HUES6 (cell line): ENCODE data around the gene ZNF581.

Source experiments
- H3K27ac ChIP-seq: 2 replicates; pipeline ENCODE4 v1.7.0; 2013; ENCODE audit warnings: low read depth, mild to moderate bottlenecking, low read length, inconsistent platforms
- H3K27me3 ChIP-seq: 2 replicates; pipeline ENCODE4 v1.6.1; 2013; ENCODE audit warnings: low read length; ENCODE audit not compliant: control insufficient read depth, insufficient read depth
- H3K36me3 ChIP-seq: 2 replicates; pipeline ENCODE4 v1.6.1; 2013; ENCODE audit warnings: low read length; ENCODE audit not compliant: control insufficient read depth, insufficient read depth
- H3K4me1 ChIP-seq: 2 replicates; pipeline ENCODE4 v1.6.1; 2013; ENCODE audit warnings: low read length; ENCODE audit not compliant: control insufficient read depth, insufficient read depth
- H3K4me3 ChIP-seq: 2 replicates; pipeline ENCODE4 v1.5.1; 2013; ENCODE audit warnings: low read depth, low read length
- H3K9ac ChIP-seq: one replicate; pipeline ENCODE4 v1.6.1; 2013; ENCODE audit warnings: mild to moderate bottlenecking, low read length
- H3K9me3 ChIP-seq: 2 replicates; pipeline ENCODE4 v1.6.1; 2013; ENCODE audit warnings: low read depth, low read length; ENCODE audit not compliant: control insufficient read depth, insufficient read depth

Gene ZNF581

GRCh38 chr19:55635334-55635717 is 8.1 kb upstream of the ZNF581 start:
- Histone ChIP-seq H3K9me3 (no peaks in the 10 kb centered on the region), H3K4me3 (peak overlapping the region; percentile 95), H3K4me1 (peaks cover 11% of the 10 kb centered on the region), H3K9ac (peak overlapping the region; percentile 93), H3K27ac (peak overlapping the region; percentile 54; the same call in 1 of the 2 replicates), H3K36me3 (no peaks in the 10 kb centered on the region), H3K27me3 (no peaks in the 10 kb centered on the region)

- no peak overlapping the region for H3K27ac ChIP-seq
These were observed 7.5 kb upstream of the ZNF581 start for GRCh38 chr19:55635856-55636440.

GRCh38 chr19:55636723-55637122 is 6.7 kb upstream of the ZNF581 start:
- H3K9ac ChIP-seq, result no peak overlapping the region
- H3K9me3 ChIP-seq, result no peaks in the 10 kb centered on the region
- H3K27me3 ChIP-seq, result no peaks in the 10 kb centered on the region
- no peak overlapping the region for H3K27ac ChIP-seq
- H3K4me3 ChIP-seq, result peak overlapping the region; percentile 12; the same call in 1 of the 2 replicates
- no peaks in the 10 kb centered on the region for H3K36me3 ChIP-seq
- peaks cover 15% of the 10 kb centered on the region for H3K4me1 ChIP-seq

More at GRCh38 chr19:55635856-55636440, 7.5 kb upstream of the ZNF581 start:
- H3K36me3 ChIP-seq, result no peaks in the 10 kb centered on the region
- peak overlapping the region; percentile 93 for H3K9ac ChIP-seq
- H3K4me3 ChIP-seq, result peak overlapping the region; percentile 95
- H3K27me3 ChIP-seq, result no peaks in the 10 kb centered on the region
- H3K4me1 ChIP-seq, result peaks cover 15% of the 10 kb centered on the region
- H3K9me3 ChIP-seq, result no peaks in the 10 kb centered on the region

- Histone ChIP-seq H3K4me3 (no peak overlapping the region), H3K27me3 (no peaks in the 10 kb centered on the region), H3K36me3 (no peaks in the 10 kb centered on the region), H3K27ac (no peak overlapping the region), H3K9ac (no peak overlapping the region), H3K9me3 (no peaks in the 10 kb centered on the region), H3K4me1 (peaks cover 15% of the 10 kb centered on the region)
These were observed 5.9 kb upstream of the ZNF581 start for GRCh38 chr19:55637534-55637933.

- Histone ChIP-seq H3K4me1 (peaks cover 19% of the 10 kb centered on the region), H3K36me3 (no peaks in the 10 kb centered on the region), H3K4me3 (no peak overlapping the region), H3K9ac (no peak overlapping the region), H3K27me3 (no peaks in the 10 kb centered on the region), H3K9me3 (no peaks in the 10 kb centered on the region), H3K27ac (no peak overlapping the region)
These were observed 4.5 kb upstream of the ZNF581 start for GRCh38 chr19:55638864-55639359.

GRCh38 chr19:55640043-55640576 is 3.3 kb upstream of the ZNF581 start:
- H3K4me1 ChIP-seq, result peaks cover 19% of the 10 kb centered on the region
- peak overlapping the region; percentile 67 for H3K9ac ChIP-seq

GRCh38 chr19:55640577-55641425 is 2.6 kb upstream of the ZNF581 start, which contains the start of gene ZNF580:
Gene ZNF580 (plus strand): TSS chr19:55641002. CDS start chr19:55642509, 1,507 bp downstream.
- H3K27me3 ChIP-seq, result no peaks in the 10 kb centered on the region
- H3K9ac ChIP-seq, result peak within 1 kb of the TSS; percentile 89
- H3K36me3 ChIP-seq, result peaks cover 15% of the 10 kb centered on the region
- H3K27ac ChIP-seq, result peak within 1 kb of the TSS; percentile 72; the same call in 1 of the 2 replicates
- H3K9me3 ChIP-seq, result no peaks in the 10 kb centered on the region
- H3K4me3 ChIP-seq, result peak within 1 kb of the TSS; percentile 91
- peaks cover 15% of the 10 kb centered on the region for H3K4me1 ChIP-seq

More at GRCh38 chr19:55640043-55640576, 3.3 kb upstream of the ZNF581 start:
- peak overlapping the region; percentile 91 for H3K4me3 ChIP-seq
- H3K36me3 ChIP-seq, result peaks cover 8% of the 10 kb centered on the region
- peak overlapping the region; percentile 72; the same call in 1 of the 2 replicates for H3K27ac ChIP-seq
- no peaks in the 10 kb centered on the region for H3K9me3 ChIP-seq
- no peaks in the 10 kb centered on the region for H3K27me3 ChIP-seq

- Histone ChIP-seq H3K27me3 (no peaks in the 10 kb centered on the region), H3K36me3 (peaks cover 16% of the 10 kb centered on the region), H3K9ac (peak overlapping the region; percentile 89), H3K9me3 (no peaks in the 10 kb centered on the region), H3K27ac (peak overlapping the region; percentile 64; the same call in 1 of the 2 replicates), H3K4me3 (peak overlapping the region; percentile 91), H3K4me1 (peaks cover 10% of the 10 kb centered on the region)
These were observed 1.9 kb upstream of the ZNF581 start for GRCh38 chr19:55641426-55642152.

GRCh38 chr19:55642153-55643002 is 1.1 kb upstream of the ZNF581 start:
- peak overlapping the region; percentile 64 for H3K9ac ChIP-seq
- H3K36me3 ChIP-seq, result peaks cover 16% of the 10 kb centered on the region
- no peaks in the 10 kb centered on the region for H3K27me3 ChIP-seq
- H3K9me3 ChIP-seq, result no peaks in the 10 kb centered on the region
- no peak overlapping the region for H3K27ac ChIP-seq
- H3K4me1 ChIP-seq, result peaks cover 14% of the 10 kb centered on the region
- H3K4me3 ChIP-seq, result peak overlapping the region; percentile 91

- peak overlapping the region; percentile 91 for H3K4me3 ChIP-seq
- H3K36me3 ChIP-seq, result peaks cover 16% of the 10 kb centered on the region
- peaks cover 18% of the 10 kb centered on the region for H3K4me1 ChIP-seq
- H3K9me3 ChIP-seq, result no peaks in the 10 kb centered on the region
- no peaks in the 10 kb centered on the region for H3K27me3 ChIP-seq
- peak overlapping the region; percentile 63 for H3K27ac ChIP-seq
- H3K9ac ChIP-seq, result peak overlapping the region; percentile 92
These were observed 383 bp downstream of the ZNF581 start for GRCh38 chr19:55643887-55644176.
